H1 (cell line): ENCODE results near the gene GPR155. TPM values are rescaled to one million over a fixed set of nuclear protein-coding genes. Genes with fewer than 3 reads are reported as not detected.

ENCODE experiments used
- CTCF ChIA-PET: fragments of 300-600 bp; sonication (Branson Sonifier 250); formaldehyde crosslinking; loops from one replicate; lab custom pipeline; 2021; ENCODE audit not compliant: partially characterized antibody; lab: Charles Lee
- POLR2A ChIA-PET: fragments of 300-600 bp; sonication (Branson Sonifier 250); formaldehyde crosslinking; loops from one replicate; lab custom pipeline; 2021; ENCODE audit warnings: inconsistent platforms; ENCODE audit not compliant: partially characterized antibody; lab: Charles Lee
- DNase-seq, 2 experiments: peaks; one replicate each; pipeline versions ENCODE4 v3.0.0 to v3.0.0-alpha.2; 2010 to 2022; ENCODE audit warnings: low spot score in 2 of 2, low read depth in 1 of 2, mixed read lengths in 1 of 2
- FAIRE-seq: peaks from 2 replicates; lab custom pipeline; 2011; peaks lifted over from hg19 to GRCh38; lab: Jason Lieb, UNC
- H2AFZ ChIP-seq: 2 replicates; pipeline ENCODE4 v1.8.1; 2012; ENCODE audit warnings: low read length, inconsistent platforms
- H2AK5ac ChIP-seq: 2 replicates; pipeline ENCODE4 v1.6.1; 2013; ENCODE audit warnings: low read depth, low read length
- H2BK120ac ChIP-seq: replicated peaks from 2 replicates; pipeline ENCODE3; 2013; ENCODE audit warnings: low read depth, low read length, inconsistent platforms
- H2BK12ac ChIP-seq: 2 replicates; pipeline ENCODE4 v1.6.1; 2013; ENCODE audit warnings: low read depth, low read length
- H2BK15ac ChIP-seq: 2 replicates; pipeline ENCODE4 v1.6.1; 2013; ENCODE audit warnings: low read length
- H2BK20ac ChIP-seq: 2 replicates; pipeline ENCODE4 v1.6.1; 2013; ENCODE audit warnings: low read length
- H2BK5ac ChIP-seq: 2 replicates; pipeline ENCODE4 v1.6.1; 2013; ENCODE audit warnings: low read depth, low read length
- H3K14ac ChIP-seq: 2 replicates; pipeline ENCODE4 v1.6.1; 2013; ENCODE audit warnings: inconsistent platforms; ENCODE audit not compliant: insufficient read length
- H3K18ac ChIP-seq: 2 replicates; pipeline ENCODE4 v1.6.1; 2013; ENCODE audit warnings: low read length; ENCODE audit errors: extremely low read depth
- H3K23ac ChIP-seq: 2 replicates; pipeline ENCODE4 v1.6.1; 2013; ENCODE audit warnings: inconsistent platforms; ENCODE audit not compliant: insufficient read length
- H3K23me2 ChIP-seq: 2 replicates; pipeline ENCODE4 v1.6.1; 2013; ENCODE audit warnings: low read depth, low read length
- H3K27ac ChIP-seq: 2 replicates; pipeline ENCODE4 v1.6.1; 2011; ENCODE audit warnings: low read depth, low read length, inconsistent platforms
- H3K27me3 ChIP-seq, 4 experiments: replicated peaks in 1 of 4; 1 replicate in 1 of 4; 2 replicates in 3 of 4; pipeline versions ENCODE4 v1.6.1 to v1.8.1; 2011 to 2013; ENCODE audit warnings: low read length in 3 of 4, mild to moderate bottlenecking in 3 of 4, inconsistent platforms in 2 of 4, mixed read lengths in 2 of 4, moderate library complexity in 1 of 4; ENCODE audit not compliant: control insufficient read depth in 3 of 4, insufficient read depth in 3 of 4; ENCODE audit errors: extremely low read depth in 1 of 4
- H3K36me3 ChIP-seq, 4 experiments: 2 replicates each; pipeline versions ENCODE4 v1.6.1 to v1.8.1; 2011 to 2013; ENCODE audit warnings: mild to moderate bottlenecking in 4 of 4, low read length in 3 of 4, moderate library complexity in 2 of 4, control low read depth in 1 of 4, inconsistent platforms in 1 of 4; ENCODE audit not compliant: insufficient read depth in 4 of 4, control insufficient read depth in 2 of 4
- H3K4ac ChIP-seq: replicated peaks from 2 replicates; pipeline ENCODE3; 2013; ENCODE audit warnings: low read length, low read depth, mixed read lengths, inconsistent platforms; ENCODE audit not compliant: insufficient read length
- H3K4me1 ChIP-seq, 4 experiments: replicated peaks in 1 of 4; 1 replicate in 1 of 4; 2 replicates in 3 of 4; pipeline versions ENCODE4 v1.6.1 to v1.8.1; 2011 to 2013; ENCODE audit warnings: low read length in 3 of 4, inconsistent platforms in 2 of 4, mixed read lengths in 1 of 4; ENCODE audit not compliant: insufficient read depth in 4 of 4, control insufficient read depth in 3 of 4
- H3K4me2 ChIP-seq, 2 experiments: 2 replicates each; pipeline versions ENCODE4 v1.6.1 to v1.8.1; 2011 to 2013; ENCODE audit warnings: low read depth in 2 of 2, low read length in 2 of 2, control low read depth in 1 of 2, inconsistent platforms in 1 of 2, mild to moderate bottlenecking in 1 of 2; ENCODE audit not compliant: insufficient read depth in 1 of 2
- H3K4me3 ChIP-seq, 4 experiments: fragments of 200-600, 300-600 bp in 1 of 4; sonication (generic), shearing (Covaris generic), sonication (Bioruptor Twin) in 1 of 4; 2 replicates each; pipeline versions ENCODE4 v1.5.1 to v1.8.1; 2011 to 2016; ENCODE audit warnings: low read length in 4 of 4, low read depth in 3 of 4, control low read depth in 2 of 4, inconsistent platforms in 2 of 4, mild to moderate bottlenecking in 2 of 4, mixed read lengths in 1 of 4, moderate library complexity in 1 of 4; ENCODE audit not compliant: insufficient read depth in 2 of 4; ENCODE audit errors: extremely low read depth in 1 of 4
- H3K56ac ChIP-seq: replicated peaks from 2 replicates; pipeline ENCODE3; 2013; ENCODE audit warnings: low read depth, mild to moderate bottlenecking, mixed read lengths, low read length, inconsistent platforms; ENCODE audit not compliant: insufficient read length
- H3K79me1 ChIP-seq: 2 replicates; pipeline ENCODE4 v1.6.1; 2013; ENCODE audit warnings: low read depth, low read length, control low read depth
- H3K79me2 ChIP-seq, 2 experiments: 2 replicates each; pipeline versions ENCODE4 v1.6.1 to v1.8.1; 2012 to 2013; ENCODE audit warnings: low read length in 2 of 2, mild to moderate bottlenecking in 2 of 2, inconsistent platforms in 1 of 2; ENCODE audit not compliant: insufficient read depth in 2 of 2, control insufficient read depth in 1 of 2
- H3K9ac ChIP-seq, 4 experiments: replicated peaks in 1 of 4; 1 replicate in 1 of 4; 2 replicates in 3 of 4; pipeline versions ENCODE4 v1.6.1 to v1.8.1; 2011 to 2013; ENCODE audit warnings: low read depth in 3 of 4, low read length in 3 of 4, control low read depth in 2 of 4, mild to moderate bottlenecking in 2 of 4, moderate library complexity in 2 of 4, inconsistent platforms in 1 of 4; ENCODE audit errors: extremely low read depth in 1 of 4
- H3K9me3 ChIP-seq, 2 experiments: 2 replicates each; pipeline versions ENCODE4 v1.6.1 to v1.8.1; 2012 to 2013; ENCODE audit warnings: mild to moderate bottlenecking in 2 of 2, moderate library complexity in 2 of 2, control low read depth in 1 of 2, inconsistent platforms in 1 of 2, low read depth in 1 of 2, low read length in 1 of 2, mixed read lengths in 1 of 2; ENCODE audit not compliant: insufficient read depth in 2 of 2
- H4K20me1 ChIP-seq, 2 experiments: replicated peaks in 1 of 2; 2 replicates each; pipeline versions ENCODE3 to v1.8.1; 2011 to 2013; ENCODE audit warnings: inconsistent platforms in 2 of 2, low read length in 2 of 2, mild to moderate bottlenecking in 1 of 2; ENCODE audit not compliant: insufficient read depth in 2 of 2, control insufficient read depth in 1 of 2
- H4K5ac ChIP-seq: 2 replicates; pipeline ENCODE4 v1.6.1; 2013; ENCODE audit warnings: low read length, low read depth, mixed read lengths, inconsistent platforms; ENCODE audit not compliant: insufficient read length
- H4K8ac ChIP-seq: 2 replicates; pipeline ENCODE4 v1.8.0; 2013; ENCODE audit warnings: mild to moderate bottlenecking, moderate library complexity, low read length, inconsistent platforms; ENCODE audit not compliant: insufficient read depth; ENCODE audit errors: extremely low read depth
- H4K91ac ChIP-seq: replicated peaks from 2 replicates; pipeline ENCODE3; 2013; ENCODE audit warnings: low read length, mixed read lengths, inconsistent platforms; ENCODE audit not compliant: insufficient read length
- ASH2L ChIP-seq: fragments of 200-600, 300-600 bp; sonication (generic); IDR thresholded peaks from one replicate; pipeline ENCODE4 v1.7.1; 2017; ENCODE audit warnings: low read length
- BACH1 ChIP-seq: IDR thresholded peaks from 2 replicates; pipeline ENCODE4 v1.6.1; 2012; ENCODE audit warnings: low read length, improper control_type of control experiment
- EP300 ChIP-seq, 2 experiments: IDR thresholded peaks; 1 replicate in 1 of 2; 2 replicates in 1 of 2; pipeline ENCODE4 v1.6.1; 2011 to 2012; ENCODE audit warnings: low read depth in 2 of 2, low read length in 2 of 2, mild to moderate bottlenecking in 2 of 2, borderline replicate concordance in 1 of 2, inconsistent platforms in 1 of 2, moderate library complexity in 1 of 2
- FOSL1 ChIP-seq: IDR thresholded peaks from 2 replicates; pipeline ENCODE4 v1.6.1; 2011; ENCODE audit warnings: mild to moderate bottlenecking, low read depth, low read length, moderate library complexity; ENCODE audit not compliant: insufficient read depth
- NANOG ChIP-seq: IDR thresholded peaks from 2 replicates; pipeline ENCODE4 v1.6.1; 2011; ENCODE audit warnings: low read length, low read depth, mild to moderate bottlenecking, inconsistent platforms; ENCODE audit not compliant: insufficient read depth, poor library complexity, severe bottlenecking
- SIX5 ChIP-seq: IDR thresholded peaks from 2 replicates; pipeline ENCODE4 v1.6.1; 2011; ENCODE audit warnings: mild to moderate bottlenecking, low read depth, low read length
- SUZ12 ChIP-seq: fragments of 200-600 bp; sonication (generic); IDR thresholded peaks from 2 replicates; pipeline ENCODE4 v1.6.1; 2012; ENCODE audit warnings: mild to moderate bottlenecking, inconsistent platforms, low read length, moderate library complexity, mixed read lengths
- TAF7 ChIP-seq: optimal IDR thresholded peaks from 2 replicates; pipeline ENCODE3; 2011; ENCODE audit warnings: low read depth, mild to moderate bottlenecking, inconsistent platforms, low read length, moderate library complexity, borderline replicate concordance
- YY1 ChIP-seq: IDR thresholded peaks from 2 replicates; pipeline ENCODE4 v1.6.1; 2011; ENCODE audit warnings: low read depth, mild to moderate bottlenecking, low read length
- WGBS, 2 experiments: shearing (Covaris generic) in 1 of 2; methylation state at CpG; one replicate each; pipeline versions ENCODE4 v1.1.6 to v1.1.7; 2013 to 2015; ENCODE audit warnings: low lambda C conversion rate in 2 of 2, mixed read lengths in 2 of 2, inconsistent platforms in 1 of 2, low coverage in 1 of 2, missing lambda C conversion rate in 1 of 2; ENCODE audit not compliant: insufficient replicate concordance in 2 of 2, insufficient coverage in 1 of 2, insufficient read length in 1 of 2; ENCODE audit errors: extremely low coverage in 1 of 2, missing lambda C conversion rate in 1 of 2; 5-methylcytosine and 5-hydroxymethylcytosine counted together
- polyA plus RNA-seq, 7 experiments: library from polyadenylated mRNA; depleted of rRNA in 3 of 7; stranded (reverse) in 5 of 7; unstranded in 2 of 7; fragments of >200 nt in 5 of 7; fragments of 200-250 nt in 2 of 7; gene quantifications; 1 replicate in 5 of 7; 2 replicates in 1 of 7; 4 replicates in 1 of 7; pipeline versions ENCODE4 v1.2.1 to v1.2.3, GENCODE V29; 2011 to 2013; ENCODE audit warnings: missing spikeins in 2 of 7, mixed read lengths in 2 of 7
- total RNA-seq: library from RNA; stranded (reverse); fragmentation: NEBNext Ultra II Directional; extraction: Animal tissue kit (Norgen Biotek cat#: 25700); gene quantifications from 2 replicates; pipeline ENCODE4 v1.2.1, GENCODE V29; 2021
- TF ChIP-seq, protein P1 (sequence below): IDR thresholded peaks from 2 replicates; pipeline ENCODE4 v1.6.1; 2011; ENCODE audit warnings: low read depth, mild to moderate bottlenecking, low read length; ENCODE audit not compliant: insufficient read depth

GPR155 gene
- total and polyA plus RNA-seq, 2 of the 8 experiments (the other 6 are each of a cell fraction or from before 2014, with no cell fraction given): 0.26 to 2.1 TPM

DNA sequence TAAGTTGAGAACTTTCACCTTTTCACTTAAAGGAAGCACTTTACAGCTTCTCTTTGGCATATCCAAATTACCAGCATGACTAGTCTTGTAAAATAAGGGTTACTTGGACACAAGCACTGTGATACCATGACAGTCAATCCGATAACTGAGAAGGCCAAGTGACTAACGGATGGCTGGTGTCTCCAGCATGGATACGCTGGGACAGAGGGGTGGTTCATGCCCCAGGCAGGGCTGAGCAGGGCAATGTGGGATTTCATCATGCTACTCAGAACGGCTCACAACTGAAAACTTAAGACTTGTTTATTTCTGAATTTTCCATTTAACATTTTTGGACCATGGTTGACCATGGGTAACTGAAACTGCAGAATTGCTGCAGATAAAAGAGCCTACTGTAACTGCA lies 43.1 kb upstream of the GPR155 start:
- Histone ChIP-seq H3K27ac (no peak overlapping the region), H3K18ac (no peak overlapping the region), H2BK120ac (no peak overlapping the region), H4K20me1 (no peaks in the 10 kb centered on the region), H3K4me3 (no peak overlapping the region), H3K27me3 (no peaks in the 10 kb centered on the region; a peak in 1 of 7 replicates), H3K36me3 (no peaks in the 10 kb centered on the region), H3K4ac (no peak overlapping the region), H3K14ac (no peak overlapping the region), H4K91ac (no peak overlapping the region), H4K5ac (no peak overlapping the region), H3K56ac (no peak overlapping the region), H3K23me2 (no peaks in the 10 kb centered on the region), H3K4me2 (no peak overlapping the region), H2AK5ac (no peak overlapping the region), H3K4me1 (no peaks in the 10 kb centered on the region), H3K79me2 (no peaks in the 10 kb centered on the region), H2BK5ac (no peak overlapping the region), H4K8ac (no peak overlapping the region), H2BK15ac (no peak overlapping the region), H3K9me3 (peaks cover 6 to 7% of the 10 kb centered on the region in 2 experiments; a peak in 2 of 4 replicates), H2AFZ (0 out of 2 replicates have a peak overlapping the region, but pooled peaks have one; percentile 41), H3K79me1 (no peaks in the 10 kb centered on the region), H3K9ac (no peak overlapping the region), H3K23ac (no peak overlapping the region), H2BK12ac (no peak overlapping the region), H2BK20ac (no peak overlapping the region)
- FAIRE-seq: peak; percentile 39
- TF ChIP-seq BACH1 (no peak), SIX5 (no peak), TAF7 (no peak), FOSL1 (no peak), NANOG (no peak), ASH2L (no peak), SUZ12 (no peak), YY1 (no peak), EP300 (IDR thresholded peaks at IDR 0.05; ENCODE audit: borderline replicate concordance in 1 of 2, low read depth in 2 of 2, low read length in 2 of 2) (no peak)
- TF ChIP-seq, protein P1, sequence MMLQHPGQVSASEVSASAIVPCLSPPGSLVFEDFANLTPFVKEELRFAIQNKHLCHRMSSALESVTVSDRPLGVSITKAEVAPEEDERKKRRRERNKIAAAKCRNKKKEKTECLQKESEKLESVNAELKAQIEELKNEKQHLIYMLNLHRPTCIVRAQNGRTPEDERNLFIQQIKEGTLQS: no peak
- no peak for DNase-seq
- ChIA-PET CTCF (no interaction called here), POLR2A (no interaction called here)
- WGBS, 2 experiments: 95% methylated on average over 4 of the region's 4 CpGs; no CpG with 5 or more reads in 1 of the 2 experiments
